GM19468 (cell line): ENCODE data around the gene TRIM15.
"Not testable (repeated sequence)": the region's sequence is repeated elsewhere in the genome, so short reads cannot be mapped to it uniquely, and the experiment has no call there.

Source experiments
- ATAC-seq: cut with Tn5 transposase; IDR thresholded peaks from one replicate; pipeline ENCODE4 v1.9.1; 2021; ENCODE audit warnings: mild to moderate bottlenecking, moderate library complexity, moderate number of reproducible peaks; ENCODE audit not compliant: unreplicated experiment; ENCODE audit errors: extremely low read depth

The TRIM15 gene

GRCh38 chr6:30163090-30163917 is at the start of gene TRIM15:
TRIM15 (plus strand) TSS chr6:30163546; CDS start chr6:30163685, 139 bp downstream.
- no peak for ATAC-seq

DNA sequence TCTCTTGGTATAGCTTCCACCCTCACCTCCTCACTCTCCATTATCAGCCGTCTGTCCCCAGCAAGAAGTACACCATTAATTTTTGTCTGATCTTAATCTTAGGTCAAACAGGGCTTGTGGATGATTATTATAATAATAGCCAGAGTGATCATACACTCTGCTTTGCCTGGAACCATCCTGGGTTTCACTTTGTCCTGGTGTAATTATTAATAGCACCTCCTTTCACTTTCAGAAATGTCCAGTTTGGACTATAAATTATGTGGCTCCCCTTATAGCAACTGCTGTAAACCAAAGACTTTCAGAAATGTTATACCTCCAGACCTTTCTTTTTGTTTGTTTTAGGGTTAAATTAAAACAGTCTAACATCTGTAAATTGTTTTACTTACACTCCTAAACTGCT is 49.5 kb upstream of the TRIM15 start:
- ATAC-seq, result no peak

DNA sequence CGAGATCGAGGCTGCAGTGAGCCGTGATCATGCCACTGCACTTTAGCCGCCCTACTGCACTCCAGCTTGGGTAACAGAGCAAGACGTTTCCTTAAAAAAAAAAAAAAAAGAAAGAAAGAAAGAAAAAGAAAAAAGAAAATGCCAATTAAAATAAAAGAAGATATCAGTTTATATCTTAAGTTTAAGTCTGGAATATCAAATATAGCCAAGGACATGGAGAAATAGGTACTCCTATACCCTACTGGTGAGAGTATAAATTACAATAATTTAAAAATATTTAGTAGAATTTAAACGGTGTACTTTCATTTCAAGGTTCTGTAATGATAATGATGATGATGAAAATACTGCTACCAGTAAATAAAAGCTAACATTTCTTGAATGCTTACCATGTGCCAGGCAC is 46.6 kb upstream of the TRIM15 start:
- ATAC-seq, result no peak

- not testable (repeated sequence) for ATAC-seq
Observed at GRCh38 chr6:30118691-30119090, 44.7 kb upstream of the TRIM15 start.

- ATAC-seq, result no peak
Observed at GRCh38 chr6:30121446-30122366, 41.6 kb upstream of the TRIM15 start.

GRCh38 chr6:30122515-30122914 is 40.8 kb upstream of the TRIM15 start:
- ATAC-seq, result no peak

GRCh38 chr6:30127238-30128093 is 35.9 kb upstream of the TRIM15 start:
- no peak for ATAC-seq

DNA sequence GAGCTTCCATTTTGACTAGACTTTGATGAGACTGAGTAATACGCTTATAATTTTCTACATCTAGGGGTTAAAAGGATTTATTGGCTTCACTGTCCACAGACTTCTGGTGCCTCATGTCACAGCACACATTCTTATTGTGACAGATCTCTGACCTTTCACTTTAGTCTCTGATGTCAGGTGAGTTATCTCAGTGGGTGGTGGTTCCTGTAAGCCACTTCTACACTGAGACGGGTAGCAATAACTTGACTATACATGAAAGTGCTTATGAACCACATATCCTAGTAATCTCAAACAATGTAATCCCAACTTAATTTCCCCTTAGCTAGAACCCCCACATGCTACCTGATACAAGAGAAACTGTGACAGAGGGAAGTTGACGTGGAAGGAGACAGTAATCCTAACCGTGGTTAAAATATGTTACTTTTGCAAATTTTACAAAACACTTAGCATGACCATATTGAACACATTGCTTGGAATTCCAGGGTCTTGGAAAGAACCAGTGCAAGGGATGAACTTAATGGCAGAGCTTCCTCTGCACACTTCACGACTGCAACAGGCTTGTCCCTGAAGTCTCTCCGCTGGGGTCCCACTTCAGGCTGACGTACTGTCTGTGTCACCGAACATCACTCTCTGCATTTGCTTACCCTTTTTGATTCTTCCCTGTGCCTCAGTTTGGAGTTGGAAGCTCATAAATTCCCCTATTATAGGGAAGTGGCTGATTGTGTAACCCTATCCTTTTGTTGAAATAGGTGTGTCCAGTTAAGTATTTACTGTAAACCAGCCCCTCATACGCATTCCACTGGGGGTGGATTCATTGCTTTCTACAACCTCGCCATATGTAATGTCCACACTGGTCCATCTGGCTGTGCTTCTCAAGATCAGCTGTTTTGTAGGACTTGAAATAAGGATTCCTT is 33.8 kb upstream of the TRIM15 start:
- ATAC-seq, result no peak

GRCh38 chr6:30130179-30130679 is 33.1 kb upstream of the TRIM15 start:
- no peak for ATAC-seq

GRCh38 chr6:30130887-30131862 is 32.2 kb upstream of the TRIM15 start:
- ATAC-seq, result no peak

- ATAC-seq, result no peak
Observed at GRCh38 chr6:30131947-30132497, 31.3 kb upstream of the TRIM15 start.

- no peak for ATAC-seq
Observed at GRCh38 chr6:30135147-30135546, 28.2 kb upstream of the TRIM15 start.

DNA sequence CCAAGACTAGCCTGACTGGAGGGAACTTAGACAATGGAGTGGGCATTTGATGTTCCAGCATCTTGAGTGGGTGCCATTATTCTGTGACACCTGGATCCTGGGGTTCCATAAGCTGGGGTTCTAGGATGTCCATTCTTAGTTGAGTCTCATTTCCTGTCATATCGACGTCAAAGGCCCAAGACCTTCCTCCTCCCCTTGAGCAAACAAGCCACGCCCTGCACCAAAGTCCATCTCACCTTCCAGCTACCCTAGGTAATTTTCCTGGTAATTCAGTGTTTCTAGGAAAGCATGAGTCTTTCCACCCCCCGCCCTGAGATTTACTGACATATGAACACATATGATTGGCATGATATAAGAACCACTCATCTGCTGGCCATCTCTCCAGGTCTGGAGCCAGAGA is 27.6 kb upstream of the TRIM15 start, which contains the start of gene TRIM40:
Gene TRIM40 (plus strand): TSS at position 384 of the 400 bp plus-strand sequence. CDS start 897 bp downstream, outside the sequence.
- no peak for ATAC-seq

GRCh38 chr6:30136570-30137286 is 26.6 kb upstream of the TRIM15 start:
- ATAC-seq, result no peak

DNA sequence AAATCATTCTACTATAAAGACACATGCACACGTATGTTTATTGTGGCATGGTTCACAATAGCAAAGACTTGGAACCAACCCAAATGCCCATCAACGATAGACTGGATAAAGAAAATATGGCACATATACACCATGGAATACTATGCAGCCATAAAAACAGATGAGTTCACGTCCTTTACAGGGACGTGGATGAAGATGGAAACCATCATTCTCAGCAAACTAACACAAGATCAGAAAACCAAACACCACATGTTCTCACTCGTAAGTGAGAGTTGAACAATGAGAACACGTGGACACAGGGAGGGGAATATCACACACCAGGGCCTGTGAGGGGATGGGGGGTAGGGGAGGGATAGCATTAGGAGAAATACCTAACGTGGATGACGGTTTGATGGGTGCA is 23.1 kb upstream of the TRIM15 start:
- ATAC-seq, result not testable (repeated sequence)

DNA sequence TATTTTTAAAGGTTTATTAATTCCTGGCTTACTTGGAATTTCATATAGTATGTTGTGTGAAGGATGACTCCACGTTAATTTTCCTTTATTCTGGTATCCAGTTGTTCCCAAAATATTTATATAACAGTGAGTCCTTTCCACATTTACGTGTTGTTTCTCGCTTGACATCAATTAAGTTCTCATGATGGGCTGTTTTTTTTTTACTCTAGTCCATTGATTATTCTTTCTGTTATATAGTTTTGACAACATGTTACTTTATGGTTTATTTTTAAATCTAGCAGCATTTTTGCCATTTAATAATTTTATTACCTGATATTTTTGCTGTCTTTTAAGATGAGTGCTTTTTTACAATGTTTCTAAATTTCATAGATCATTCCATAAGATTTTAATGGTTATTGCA is 20.7 kb upstream of the TRIM15 start:
- no peak for ATAC-seq

- ATAC-seq, result no peak
Observed at GRCh38 chr6:30143780-30144179, 19.6 kb upstream of the TRIM15 start.
